ENCODE results near the gene SNX8.

- TF ChIP-seq EP300 (IDR thresholded peaks at IDR 0.05) (no peak), POLR2A (IDR thresholded peaks at IDR 0.05) (no peak), POLR2AphosphoS5 (IDR thresholded peaks at IDR 0.05) (no peak)
- TF ChIP-seq, protein P1, sequence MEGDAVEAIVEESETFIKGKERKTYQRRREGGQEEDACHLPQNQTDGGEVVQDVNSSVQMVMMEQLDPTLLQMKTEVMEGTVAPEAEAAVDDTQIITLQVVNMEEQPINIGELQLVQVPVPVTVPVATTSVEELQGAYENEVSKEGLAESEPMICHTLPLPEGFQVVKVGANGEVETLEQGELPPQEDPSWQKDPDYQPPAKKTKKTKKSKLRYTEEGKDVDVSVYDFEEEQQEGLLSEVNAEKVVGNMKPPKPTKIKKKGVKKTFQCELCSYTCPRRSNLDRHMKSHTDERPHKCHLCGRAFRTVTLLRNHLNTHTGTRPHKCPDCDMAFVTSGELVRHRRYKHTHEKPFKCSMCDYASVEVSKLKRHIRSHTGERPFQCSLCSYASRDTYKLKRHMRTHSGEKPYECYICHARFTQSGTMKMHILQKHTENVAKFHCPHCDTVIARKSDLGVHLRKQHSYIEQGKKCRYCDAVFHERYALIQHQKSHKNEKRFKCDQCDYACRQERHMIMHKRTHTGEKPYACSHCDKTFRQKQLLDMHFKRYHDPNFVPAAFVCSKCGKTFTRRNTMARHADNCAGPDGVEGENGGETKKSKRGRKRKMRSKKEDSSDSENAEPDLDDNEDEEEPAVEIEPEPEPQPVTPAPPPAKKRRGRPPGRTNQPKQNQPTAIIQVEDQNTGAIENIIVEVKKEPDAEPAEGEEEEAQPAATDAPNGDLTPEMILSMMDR (IDR thresholded peaks at IDR 0.05): no peak
Measured at GRCh38 chr7:2211259-2211880, 102.9 kb downstream of the SNX8 start.

All from stomach (tissue), 4 donors.